ENCODE data around the gene SRP68.
A peak's percentile ranks its signal among the peaks of the same experiment; 100 is the strongest.

The SRP68 gene

DNA sequence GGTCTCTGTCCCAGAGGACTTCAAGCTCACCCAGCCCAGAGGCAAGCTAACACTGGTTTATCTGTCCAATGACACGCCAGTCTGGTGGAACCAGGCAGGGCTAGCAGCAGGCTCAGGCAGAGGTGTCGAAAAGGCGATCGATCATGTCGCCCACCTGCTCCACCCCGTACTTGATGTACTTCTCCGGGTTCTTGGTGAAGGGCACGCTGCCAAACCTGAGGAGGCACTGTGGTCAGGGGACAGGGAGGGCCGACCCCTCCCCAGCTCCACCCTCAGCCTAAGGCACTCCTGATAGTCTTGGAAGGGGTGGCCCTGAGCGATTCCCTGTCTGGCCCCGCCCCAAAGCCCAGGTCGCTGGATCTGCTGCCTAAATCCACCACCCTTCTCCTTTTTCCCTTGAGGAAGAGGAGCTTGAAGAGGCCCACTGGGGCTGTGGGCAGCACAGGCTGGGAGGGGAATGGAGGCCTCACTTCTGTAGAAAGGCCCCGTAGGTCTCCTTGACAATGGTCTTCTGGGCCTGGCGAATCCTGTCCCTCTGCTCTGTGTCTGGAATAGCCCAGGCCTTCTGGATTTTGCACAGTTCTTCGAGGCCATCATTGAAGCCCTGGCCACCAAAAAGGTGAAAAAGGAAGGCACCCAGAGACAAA lies 11.3 kb upstream of the SRP68 start:
- no peak overlapping the region for H3K27ac ChIP-seq

DNA sequence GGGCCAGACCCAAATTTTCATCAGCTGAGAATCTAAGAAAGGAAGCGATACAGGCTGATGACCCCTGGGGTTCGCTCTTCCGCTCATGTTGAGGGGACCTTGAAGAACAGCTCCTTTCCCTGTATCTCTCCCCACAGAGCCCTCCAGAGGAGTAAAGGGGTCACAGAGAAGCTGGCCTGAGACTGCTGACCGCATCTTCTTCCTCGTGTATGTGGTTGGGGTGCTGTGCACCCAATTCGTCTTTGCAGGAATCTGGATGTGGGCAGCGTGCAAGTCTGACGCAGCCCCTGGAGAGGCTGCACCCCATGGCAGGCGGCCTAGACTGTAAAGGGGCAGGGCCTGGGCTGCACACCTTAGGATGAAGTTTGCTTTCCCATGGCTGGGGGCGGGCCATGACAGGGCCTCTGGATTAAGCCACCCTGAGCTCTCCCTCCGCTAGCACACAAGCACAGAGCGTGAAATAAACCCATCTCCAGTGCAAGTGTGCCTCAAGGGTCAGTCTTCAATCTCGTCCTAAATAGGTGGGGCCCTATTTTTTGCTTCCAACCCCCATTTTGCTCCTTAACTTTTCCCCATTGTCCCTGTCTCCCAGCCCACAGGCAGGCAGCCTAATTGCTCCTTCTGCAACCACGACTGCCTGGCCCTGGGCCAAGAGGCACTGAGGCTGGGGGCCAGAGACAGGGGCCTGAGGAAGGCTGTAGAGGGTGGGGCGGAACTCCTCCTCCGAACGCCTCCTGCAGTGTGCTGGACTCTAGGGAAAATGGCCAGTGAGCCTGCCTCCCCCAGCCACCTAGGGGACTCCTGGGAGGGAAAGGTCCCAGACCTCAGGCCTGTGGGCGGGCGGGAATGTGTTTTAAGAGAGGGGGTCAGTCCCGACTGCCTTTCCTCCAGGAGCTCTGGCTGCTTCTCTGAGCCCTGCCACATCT lies 10.3 kb upstream of the SRP68 start:
- TF ChIP-seq, protein P1, sequence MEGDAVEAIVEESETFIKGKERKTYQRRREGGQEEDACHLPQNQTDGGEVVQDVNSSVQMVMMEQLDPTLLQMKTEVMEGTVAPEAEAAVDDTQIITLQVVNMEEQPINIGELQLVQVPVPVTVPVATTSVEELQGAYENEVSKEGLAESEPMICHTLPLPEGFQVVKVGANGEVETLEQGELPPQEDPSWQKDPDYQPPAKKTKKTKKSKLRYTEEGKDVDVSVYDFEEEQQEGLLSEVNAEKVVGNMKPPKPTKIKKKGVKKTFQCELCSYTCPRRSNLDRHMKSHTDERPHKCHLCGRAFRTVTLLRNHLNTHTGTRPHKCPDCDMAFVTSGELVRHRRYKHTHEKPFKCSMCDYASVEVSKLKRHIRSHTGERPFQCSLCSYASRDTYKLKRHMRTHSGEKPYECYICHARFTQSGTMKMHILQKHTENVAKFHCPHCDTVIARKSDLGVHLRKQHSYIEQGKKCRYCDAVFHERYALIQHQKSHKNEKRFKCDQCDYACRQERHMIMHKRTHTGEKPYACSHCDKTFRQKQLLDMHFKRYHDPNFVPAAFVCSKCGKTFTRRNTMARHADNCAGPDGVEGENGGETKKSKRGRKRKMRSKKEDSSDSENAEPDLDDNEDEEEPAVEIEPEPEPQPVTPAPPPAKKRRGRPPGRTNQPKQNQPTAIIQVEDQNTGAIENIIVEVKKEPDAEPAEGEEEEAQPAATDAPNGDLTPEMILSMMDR (IDR thresholded peaks at IDR 0.05; ENCODE audit: low read depth, low read length, missing control alignments), result no peak
- Histone ChIP-seq H3K27ac (no peak overlapping the region), H3K4me3 (ENCODE audit: low read depth, low read length) (no peak overlapping the region), H3K36me3 (replicated peaks) (peaks cover 31% of the 10 kb centered on the region), H3K27me3 (replicated peaks) (peaks cover 23% of the 10 kb centered on the region)
- no peak for DNase-seq
- in situ Hi-C loops (cut with HindIII; ENCODE audit: low pct_ligation_motif_present, low sequenced_read_pairs), result no loop called here

More for the DNA sequence above, 11.3 kb upstream of the SRP68 start:
- Histone ChIP-seq H3K36me3 (replicated peaks) (peaks cover 39% of the 10 kb centered on the region), H3K4me3 (ENCODE audit: low read depth, low read length) (no peak overlapping the region), H3K27me3 (replicated peaks) (peaks cover 16% of the 10 kb centered on the region)
- in situ Hi-C loops (cut with HindIII; ENCODE audit: low pct_ligation_motif_present, low sequenced_read_pairs), result no loop called here
- DNase-seq, result no peak
- TF ChIP-seq, protein P1 (IDR thresholded peaks at IDR 0.05; ENCODE audit: low read depth, low read length, missing control alignments), result no peak

DNA sequence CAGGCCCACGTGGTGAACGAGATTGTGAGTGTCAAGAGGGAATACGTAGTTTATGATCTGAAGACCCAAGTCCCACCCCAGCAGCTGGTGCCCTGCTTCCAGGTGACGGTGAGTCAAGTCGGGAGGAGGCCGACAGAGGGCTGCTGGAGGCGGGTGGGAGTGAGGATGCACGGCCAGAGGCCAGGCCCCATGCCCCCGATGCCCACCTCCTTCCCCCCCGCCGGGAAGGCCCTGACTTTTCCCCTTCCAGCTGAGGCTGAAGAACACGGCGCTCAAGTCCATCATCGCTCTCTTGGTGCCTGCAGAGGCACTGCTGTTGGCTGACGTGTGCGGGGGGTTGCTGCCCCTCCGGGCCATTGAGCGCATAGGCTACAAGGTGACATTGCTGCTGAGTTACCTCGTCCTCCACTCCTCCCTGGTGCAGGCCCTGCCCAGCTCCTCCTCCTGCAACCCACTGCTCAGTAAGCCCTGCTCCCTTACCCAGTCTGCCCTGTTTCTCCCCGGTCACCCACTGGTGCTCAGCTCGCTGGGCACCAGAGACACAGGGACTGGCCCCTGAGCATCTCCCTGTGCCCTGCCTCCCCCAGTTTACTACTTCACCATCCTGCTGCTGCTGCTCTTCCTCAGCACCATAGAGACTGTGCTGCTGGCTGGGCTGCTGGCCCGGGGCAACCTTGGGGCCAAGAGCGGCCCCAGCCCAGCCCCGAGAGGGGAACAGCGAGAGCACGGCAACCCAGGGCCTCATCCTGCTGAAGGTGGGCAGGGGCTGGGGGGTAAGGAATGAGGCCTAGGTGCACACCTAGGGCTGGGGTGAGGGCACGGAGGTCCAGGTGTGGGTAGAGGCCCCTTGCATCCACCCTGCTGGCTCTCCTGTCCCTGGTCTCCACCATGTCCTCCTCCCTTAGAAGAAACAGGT lies 9.2 kb upstream of the SRP68 start:
- TF ChIP-seq, protein P1 (IDR thresholded peaks at IDR 0.05; ENCODE audit: low read depth, low read length, missing control alignments), result no peak
- in situ Hi-C loops (cut with HindIII; ENCODE audit: low pct_ligation_motif_present, low sequenced_read_pairs), result no loop called here
- H3K27me3 ChIP-seq (replicated peaks), result peaks cover 34% of the 10 kb centered on the region
- peaks cover 27% of the 10 kb centered on the region for H3K36me3 ChIP-seq (replicated peaks)
- no peak overlapping the region for H3K27ac ChIP-seq
- H3K4me3 ChIP-seq (ENCODE audit: low read depth, low read length), result no peak overlapping the region
- no peak for DNase-seq

DNA sequence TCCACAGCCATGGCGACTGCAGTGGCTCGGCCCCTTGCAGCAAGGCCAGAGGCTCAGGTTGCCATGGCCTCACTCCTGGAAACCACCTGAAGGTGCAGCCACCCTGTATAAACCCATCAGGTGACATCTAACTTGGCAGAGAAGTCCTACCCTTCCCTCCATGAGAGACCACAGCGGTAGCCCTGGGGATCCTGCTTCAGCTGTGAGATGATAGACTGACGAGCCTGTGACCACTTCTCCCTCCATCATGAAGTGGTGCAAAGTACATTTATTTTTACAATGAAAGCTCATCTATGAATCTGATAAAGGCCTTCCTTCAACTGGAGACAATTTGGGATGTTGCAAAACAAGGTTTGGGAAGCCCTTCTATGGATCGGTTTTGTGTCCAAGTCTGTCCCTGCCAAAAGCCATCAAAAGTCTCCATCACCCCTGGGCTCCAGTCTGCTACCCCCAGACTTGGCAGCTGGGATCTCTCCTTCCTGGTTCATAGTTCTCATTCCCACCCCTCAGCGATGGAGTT lies 8.5 kb upstream of the SRP68 start:
- in situ Hi-C loops (cut with HindIII; ENCODE audit: low pct_ligation_motif_present, low sequenced_read_pairs), result no loop called here
- Histone ChIP-seq H3K4me3 (ENCODE audit: low read depth, low read length) (no peak overlapping the region), H3K36me3 (replicated peaks) (peaks cover 24% of the 10 kb centered on the region), H3K27me3 (replicated peaks) (peaks cover 41% of the 10 kb centered on the region), H3K27ac (no peak overlapping the region)
- TF ChIP-seq, protein P1 (IDR thresholded peaks at IDR 0.05; ENCODE audit: low read depth, low read length, missing control alignments), result no peak
- DNase-seq, result no peak

DNA sequence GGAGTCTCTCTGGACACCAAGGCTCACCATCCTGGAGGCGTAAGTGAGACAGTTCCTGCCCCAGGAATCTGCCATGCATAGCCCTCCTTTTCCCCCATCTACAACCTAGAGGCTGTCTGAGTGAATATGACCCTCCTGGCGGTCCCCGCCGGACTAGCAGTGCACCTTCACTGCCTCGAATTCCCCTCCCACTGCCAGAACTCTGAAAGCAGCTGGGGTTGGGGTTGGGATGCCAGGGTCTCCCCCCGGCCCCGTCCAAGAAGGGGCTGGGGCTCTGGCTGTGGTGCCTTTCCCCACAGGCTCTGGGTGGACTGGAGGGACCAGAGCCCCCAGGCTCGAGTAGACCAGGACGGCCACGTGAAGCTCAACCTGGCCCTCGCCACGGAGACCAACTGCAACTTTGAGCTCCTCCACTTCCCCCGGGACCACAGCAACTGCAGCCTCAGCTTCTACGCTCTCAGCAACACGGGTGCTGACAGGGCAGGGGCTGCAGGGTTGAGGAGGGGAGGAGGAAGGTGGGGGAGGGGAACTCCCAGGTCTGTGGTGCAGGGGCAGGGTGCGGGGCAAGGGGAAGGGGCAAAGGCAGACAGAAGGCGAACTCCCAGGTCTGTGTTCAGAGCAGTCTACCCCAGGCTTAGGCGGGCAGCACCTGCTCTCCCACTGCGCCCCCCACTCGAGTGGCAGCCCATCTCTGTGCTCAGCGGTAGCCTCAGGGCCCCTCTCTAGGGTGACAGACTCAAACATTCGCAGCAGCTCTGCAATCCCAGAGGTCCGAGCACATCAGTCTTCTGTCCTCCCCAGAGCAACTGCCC lies 7.8 kb upstream of the SRP68 start:
- no peak for DNase-seq
- TF ChIP-seq, protein P1 (IDR thresholded peaks at IDR 0.05; ENCODE audit: low read depth, low read length, missing control alignments), result peak; percentile 56
- H3K27ac ChIP-seq, result no peak overlapping the region
- H3K27me3 ChIP-seq (replicated peaks), result peaks cover 48% of the 10 kb centered on the region
- no peak overlapping the region for H3K4me3 ChIP-seq (ENCODE audit: low read depth, low read length)
- in situ Hi-C loops (cut with HindIII; ENCODE audit: low pct_ligation_motif_present, low sequenced_read_pairs), result no loop called here
- H3K36me3 ChIP-seq (replicated peaks), result peaks cover 17% of the 10 kb centered on the region

All from brain microvascular endothelial cell (primary cell).